WTC11 (cell line): ENCODE results near the gene RIMS4.

Experiments used
- CTCF ChIP-seq: fragments of 200-600 bp; IDR thresholded peaks from 2 replicates; pipeline ENCODE4 v1.8.0; 2022; ENCODE audit warnings: antibody characterized with exemption
- E2F1 ChIP-seq: sonication (generic); formaldehyde crosslinking; IDR thresholded peaks from 2 replicates; pipeline ENCODE4 v1.8.0; 2022; ENCODE audit warnings: mild to moderate bottlenecking, missing genetic modification reagents
- ESRRA ChIP-seq: sonication (generic); formaldehyde crosslinking; IDR thresholded peaks from 2 replicates; pipeline ENCODE4 v1.8.1; 2022; ENCODE audit warnings: mild to moderate bottlenecking, missing genetic modification reagents, borderline replicate concordance
- FOXJ3 ChIP-seq: sonication (generic); formaldehyde crosslinking; IDR thresholded peaks from 2 replicates; pipeline ENCODE4 v1.9.0; 2021; ENCODE audit warnings: missing genetic modification reagents, mild to moderate bottlenecking, borderline replicate concordance
- JUN ChIP-seq: sonication (generic); formaldehyde crosslinking; IDR thresholded peaks from 2 replicates; pipeline ENCODE4 v1.8.0; 2023; ENCODE audit warnings: mild to moderate bottlenecking, missing genetic modification reagents
- MLX ChIP-seq: sonication (generic); formaldehyde crosslinking; IDR thresholded peaks from 2 replicates; pipeline ENCODE4 v1.8.1; 2023; ENCODE audit warnings: mild to moderate bottlenecking, missing genetic modification reagents, moderate library complexity
- NFYB ChIP-seq: sonication (generic); formaldehyde crosslinking; conservative IDR thresholded peaks from 2 replicates; pipeline ENCODE4 v1.8.0; 2022; ENCODE audit warnings: low read depth, missing genetic modification reagents
- NR1H2 ChIP-seq: sonication (generic); formaldehyde crosslinking; IDR thresholded peaks from 2 replicates; pipeline ENCODE4 v1.9.0; 2021; ENCODE audit warnings: mild to moderate bottlenecking, moderate library complexity, missing genetic modification reagents
- NR2C2 ChIP-seq: sonication (generic); formaldehyde crosslinking; IDR thresholded peaks from 2 replicates; pipeline ENCODE4 v1.8.0; 2022; ENCODE audit warnings: mild to moderate bottlenecking, missing genetic modification reagents
- SP1 ChIP-seq: sonication (generic); formaldehyde crosslinking; conservative IDR thresholded peaks from 2 replicates; pipeline ENCODE4 v1.8.1; 2022; ENCODE audit warnings: missing genetic modification reagents

- TF ChIP-seq CTCF (no peak), NR1H2 (CRISPR knock-in tag) (no peak), MLX (CRISPR knock-in tag) (no peak), JUN (CRISPR knock-in tag) (no peak), FOXJ3 (no peak), SP1 (CRISPR knock-in tag) (no peak), NFYB (CRISPR knock-in tag) (no peak), ESRRA (CRISPR knock-in tag) (no peak), E2F1 (CRISPR knock-in tag) (no peak), NR2C2 (CRISPR knock-in tag) (no peak)
These were observed 103.2 kb downstream of the RIMS4 start for GRCh38 chr20:44707018-44707579.
